Aorta (tissue), 5 donors: ENCODE data around the gene UGT1A6. TPM values are rescaled to one million over a fixed set of nuclear protein-coding genes. Genes with fewer than 3 reads are reported as not detected.

Experiments used
- ATAC-seq: fragments of 200-7000 bp; cut with Tn5 transposase; one replicate; pipeline ENCODE4 v1.9.1; 2022; ENCODE audit warnings: moderate library complexity; ENCODE audit not compliant: low FRiP score
- DNase-seq, 2 donors: peaks; one replicate each; pipeline ENCODE4 v3.0.0-alpha.2; 2020
- H3K27ac ChIP-seq, 2 donors: one replicate each; pipeline ENCODE4 v1.5.1; 2013; ENCODE audit warnings: low read length in 2 of 2, mild to moderate bottlenecking in 2 of 2, moderate library complexity in 2 of 2, control low read depth in 1 of 2, inconsistent platforms in 1 of 2, low read depth in 1 of 2
- H3K27me3 ChIP-seq, 2 donors: one replicate each; pipeline ENCODE4 v1.6.1; 2013; ENCODE audit warnings: control low read depth in 1 of 2, low read length in 1 of 2, mild to moderate bottlenecking in 1 of 2, moderate library complexity in 1 of 2; ENCODE audit not compliant: insufficient read depth in 2 of 2, control insufficient read depth in 1 of 2
- H3K36me3 ChIP-seq, 2 donors: one replicate each; pipeline ENCODE4 v1.6.1; 2013; ENCODE audit warnings: control low read depth in 1 of 2, low read length in 1 of 2, mild to moderate bottlenecking in 1 of 2; ENCODE audit not compliant: insufficient read depth in 2 of 2, control insufficient read depth in 1 of 2
- H3K4me1 ChIP-seq, 2 donors: one replicate each; pipeline ENCODE4 v1.6.1; 2013; ENCODE audit warnings: low read length in 2 of 2, control low read depth in 1 of 2, mild to moderate bottlenecking in 1 of 2, moderate library complexity in 1 of 2; ENCODE audit not compliant: insufficient read depth in 2 of 2, control insufficient read depth in 1 of 2
- H3K4me3 ChIP-seq, 2 donors: one replicate each; pipeline ENCODE4 v1.5.1; 2013; ENCODE audit warnings: low read length in 2 of 2, control low read depth in 1 of 2, mild to moderate bottlenecking in 1 of 2
- H3K9me3 ChIP-seq: one replicate; pipeline ENCODE4 v1.6.1; 2013; ENCODE audit warnings: mild to moderate bottlenecking, low read length; ENCODE audit not compliant: control insufficient read depth
- WGBS, 2 donors: extraction: QIAGEN DNeasy Blood & Tissue Kit; methylation state at CpG; one replicate each; pipeline ENCODE4 v1.1.7; 2013; 5-methylcytosine and 5-hydroxymethylcytosine counted together
- intact Hi-C, 2 donors: fragments of 100-400 bp; cut with DNase I; formaldehyde crosslinking; loops; one replicate each; pipeline versions ENCODE4 v1.14.2 to v1.15.0; 2022
- polyA plus RNA-seq, 2 donors: library from polyadenylated mRNA; stranded (reverse); fragments of 200-250 nt; gene quantifications; one replicate each; pipeline ENCODE4 v1.2.3, GENCODE V29; 2013
- total RNA-seq, 2 donors: library from RNA; stranded (reverse); fragmentation: NEBNext Ultra II Directional; extraction: Animal tissue kit (Norgen Biotek cat#: 25700); gene quantifications; one replicate each; pipeline ENCODE4 v1.2.1, GENCODE V29; 2021
- donor health status: healthy with polysubstance abuse.
- donor health status: Bipolar disorder and iron deficiency.
- donor health status: DM: no; HTN: no; CAD: no.
- donor health status: DM: no; HTN: no; CAD: no.
- donor health status: DM: yes; HTN: yes; CAD: no.

UGT1A6 gene
- total and polyA plus RNA-seq, 4 donors = 0.33 TPM; not detected in 3

DNA sequence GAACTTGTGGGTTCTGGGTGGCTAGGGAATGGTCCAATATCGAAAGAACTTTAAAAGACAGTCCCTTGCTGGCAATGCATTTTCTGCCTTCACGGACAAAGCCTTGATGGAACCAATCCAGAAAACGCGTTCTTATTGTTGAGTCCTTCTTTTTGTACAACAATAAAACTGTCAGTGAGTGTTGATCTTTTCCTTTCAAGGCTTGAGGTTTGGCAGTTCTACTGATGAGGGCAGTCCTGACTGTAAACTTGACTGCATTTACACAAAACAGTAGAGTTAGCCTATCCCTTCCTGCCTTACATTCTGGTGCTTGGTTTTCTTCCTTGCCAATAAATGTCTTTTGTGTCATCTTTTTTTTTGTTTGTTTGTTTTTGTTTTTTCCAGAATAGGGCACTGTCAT is 13.5 kb upstream of the UGT1A6 start:
- no peak overlapping the region for H3K27ac ChIP-seq
- 54 to 65% methylated on average over 4 of the region's 4 CpGs for WGBS, 2 donors
- no peak overlapping the region for H3K4me3 ChIP-seq
- DNase-seq (no peak), ATAC-seq (no peak)
- H3K36me3 ChIP-seq = no peaks in the 10 kb centered on the region
- no peaks in the 10 kb centered on the region for H3K27me3 ChIP-seq
- no peaks in the 10 kb centered on the region for H3K9me3 ChIP-seq
- intact Hi-C loops = no loop called here
- no peaks in the 10 kb centered on the region for H3K4me1 ChIP-seq

- ATAC-seq = no peak
- no peaks in the 10 kb centered on the region for H3K9me3 ChIP-seq
- intact Hi-C loops = no loop called here
Observed at GRCh38 chr2:233680361-233681045, 12.2 kb upstream of the UGT1A6 start.

DNA sequence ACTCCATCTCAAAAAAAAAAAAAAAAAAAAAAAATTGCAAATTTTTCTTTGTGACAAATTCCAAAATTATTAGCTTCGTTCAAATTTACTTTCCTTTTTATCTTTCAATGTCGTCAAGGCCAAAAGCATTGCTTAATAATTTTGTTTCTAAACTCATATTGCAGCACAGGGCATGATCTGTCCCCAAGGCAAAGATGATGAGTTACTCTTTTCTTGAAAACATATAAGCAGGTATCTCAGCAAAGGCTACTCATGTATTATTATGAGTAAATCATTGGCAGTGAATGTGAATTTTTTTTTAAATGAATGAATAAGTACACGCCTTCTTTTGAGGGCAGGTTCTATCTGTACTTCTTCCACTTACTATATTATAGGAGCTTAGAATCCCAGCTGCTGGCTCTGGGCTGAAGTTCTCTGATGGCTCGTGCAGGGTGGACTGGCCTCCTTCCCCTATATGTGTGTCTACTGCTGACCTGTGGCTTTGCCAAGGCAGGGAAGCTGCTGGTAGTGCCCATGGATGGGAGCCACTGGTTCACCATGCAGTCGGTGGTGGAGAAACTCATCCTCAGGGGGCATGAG is 11.1 kb upstream of the UGT1A6 start, which contains the start of gene UGT1A7:
Gene UGT1A7, plus strand, starts transcription at position 381 of the 579 bp plus-strand sequence. Its CDS starts 37 bp downstream, at position 418.
- DNase-seq (no peak), ATAC-seq (no peak)
- H3K9me3 ChIP-seq = no peaks in the 10 kb centered on the region
- 74 to 76% methylated on average over 5 of the region's 5 CpGs for WGBS, 2 donors
- no peak within 1 kb of the TSS for H3K27ac ChIP-seq
- no peak within 1 kb of the TSS for H3K4me3 ChIP-seq
- H3K27me3 ChIP-seq = no peaks in the 10 kb centered on the region
- no peaks in the 10 kb centered on the region for H3K36me3 ChIP-seq
- intact Hi-C loops = no loop called here
- H3K4me1 ChIP-seq = no peaks in the 10 kb centered on the region

More at GRCh38 chr2:233680361-233681045, 12.2 kb upstream of the UGT1A6 start:
- Histone ChIP-seq H3K4me1 (no peaks in the 10 kb centered on the region), H3K36me3 (no peaks in the 10 kb centered on the region), H3K27me3 (no peaks in the 10 kb centered on the region), H3K4me3 (no peak overlapping the region), H3K27ac (no peak overlapping the region)
- no peak for DNase-seq
- WGBS, 2 donors = 80 to 87% methylated on average over 4 of the region's 4 CpGs

DNA sequence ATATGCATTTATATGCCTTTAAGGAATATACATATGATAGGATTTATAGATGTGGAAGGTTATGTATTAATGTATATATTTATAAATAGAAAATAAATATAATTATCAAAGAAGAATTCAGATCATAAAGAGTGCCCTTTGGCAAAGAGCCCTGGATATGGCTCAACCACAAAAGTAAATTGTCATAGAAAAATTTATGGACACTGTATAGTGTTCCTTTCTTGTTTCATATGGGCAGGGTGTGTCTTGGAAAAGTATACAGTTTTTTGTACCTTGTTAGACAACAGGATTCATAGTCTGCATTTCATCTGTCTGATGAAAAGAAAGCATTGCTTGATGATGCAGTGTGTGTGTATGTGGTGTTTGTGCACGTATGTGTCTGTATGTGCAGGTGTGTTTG is 8.1 kb upstream of the UGT1A6 start:
- intact Hi-C loops = no loop called here
- ATAC-seq (no peak), DNase-seq (no peak)
- Histone ChIP-seq H3K36me3 (no peaks in the 10 kb centered on the region), H3K27ac (no peak overlapping the region), H3K9me3 (no peaks in the 10 kb centered on the region), H3K27me3 (no peaks in the 10 kb centered on the region), H3K4me3 (no peak overlapping the region), H3K4me1 (no peaks in the 10 kb centered on the region)
- 80 to 93% methylated on average over 1 of the region's 1 CpG for WGBS, 2 donors

DNA sequence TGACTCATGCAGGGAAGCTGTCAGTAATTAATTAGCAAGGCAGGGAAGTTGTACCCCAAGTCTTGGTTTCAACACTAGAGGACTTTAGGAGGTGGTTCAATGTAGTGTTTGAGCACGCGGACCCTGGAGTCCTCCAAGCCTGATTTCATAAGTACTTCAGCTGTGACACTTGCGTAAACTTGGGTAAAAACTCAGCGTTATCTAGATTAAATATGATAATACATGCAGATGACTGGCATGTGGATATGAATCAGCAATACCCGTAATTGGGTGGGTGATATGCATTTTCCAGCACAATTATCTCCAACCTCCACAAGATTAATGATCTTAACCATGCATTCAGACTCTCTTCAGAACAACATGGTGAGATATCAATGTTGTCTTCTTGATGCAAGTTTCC is 5.8 kb upstream of the UGT1A6 start:
- Histone ChIP-seq H3K4me1 (no peaks in the 10 kb centered on the region), H3K27ac (no peak overlapping the region), H3K36me3 (no peaks in the 10 kb centered on the region), H3K27me3 (no peaks in the 10 kb centered on the region), H3K9me3 (no peaks in the 10 kb centered on the region), H3K4me3 (no peak overlapping the region)
- intact Hi-C loops = no loop called here
- ATAC-seq (no peak), DNase-seq (no peak)
- WGBS, 2 donors = 80 to 92% methylated on average over 5 of the region's 5 CpGs

DNA sequence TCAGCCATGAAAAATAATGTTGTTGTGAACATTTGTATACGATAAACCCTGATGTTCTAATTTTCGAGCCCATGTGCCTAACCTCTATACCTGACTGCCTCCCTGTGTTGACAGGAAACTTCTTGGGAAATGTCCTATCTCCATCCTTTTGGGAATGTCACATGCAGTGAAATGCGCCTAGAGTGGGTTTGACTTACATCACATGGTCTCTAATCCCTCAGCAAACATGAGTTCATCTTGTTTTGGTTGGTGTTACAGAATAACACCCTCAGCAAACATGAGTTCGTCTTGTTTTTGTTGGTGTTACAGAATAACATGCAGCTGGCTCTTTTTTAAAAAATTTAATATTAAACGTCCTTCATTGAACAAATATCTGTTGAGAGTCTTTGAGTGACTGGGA is 4.3 kb upstream of the UGT1A6 start:
- no peak for ATAC-seq
- Histone ChIP-seq H3K27me3 (no peaks in the 10 kb centered on the region), H3K36me3 (no peaks in the 10 kb centered on the region), H3K4me1 (no peaks in the 10 kb centered on the region), H3K4me3 (no peak overlapping the region), H3K9me3 (no peaks in the 10 kb centered on the region), H3K27ac (no peak overlapping the region)
- intact Hi-C loops = no loop called here
- no peak for DNase-seq
- 83 to 84% methylated on average over 5 of the region's 5 CpGs for WGBS, 2 donors

DNA sequence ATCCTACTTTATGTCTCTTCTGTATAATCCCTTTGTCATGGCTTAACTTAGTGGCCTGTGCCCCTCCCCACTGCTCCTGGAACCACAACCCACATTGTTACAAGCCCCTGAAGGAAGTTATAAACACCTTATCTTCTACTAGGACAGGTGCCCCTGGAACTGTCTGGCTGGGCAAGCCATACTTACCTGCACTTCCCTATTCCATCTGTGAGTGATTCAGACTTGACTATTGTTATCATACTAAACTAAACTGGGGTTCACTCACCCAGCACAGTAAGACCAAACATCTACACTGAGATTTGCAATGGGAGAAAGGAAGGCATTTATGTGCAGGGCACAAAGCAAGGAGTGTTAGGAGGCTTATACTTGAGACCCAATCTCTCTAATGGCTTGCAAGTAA is 3.7 kb upstream of the UGT1A6 start:
- Histone ChIP-seq H3K4me3 (no peak overlapping the region), H3K36me3 (no peaks in the 10 kb centered on the region), H3K27me3 (no peaks in the 10 kb centered on the region), H3K4me1 (no peaks in the 10 kb centered on the region), H3K9me3 (no peaks in the 10 kb centered on the region), H3K27ac (no peak overlapping the region)
- DNase-seq = no peak
- no peak for ATAC-seq
- intact Hi-C loops = no loop called here

GRCh38 chr2:233689501-233689900 is 3.2 kb upstream of the UGT1A6 start:
- intact Hi-C loops = no loop called here
- Histone ChIP-seq H3K9me3 (no peaks in the 10 kb centered on the region), H3K27ac (no peak overlapping the region), H3K36me3 (no peaks in the 10 kb centered on the region), H3K4me1 (no peaks in the 10 kb centered on the region), H3K27me3 (no peaks in the 10 kb centered on the region), H3K4me3 (no peak overlapping the region)
- ATAC-seq = no peak
- DNase-seq = no peak
- 3 to 7% methylated on average over 3 of the region's 3 CpGs for WGBS, 2 donors

DNA sequence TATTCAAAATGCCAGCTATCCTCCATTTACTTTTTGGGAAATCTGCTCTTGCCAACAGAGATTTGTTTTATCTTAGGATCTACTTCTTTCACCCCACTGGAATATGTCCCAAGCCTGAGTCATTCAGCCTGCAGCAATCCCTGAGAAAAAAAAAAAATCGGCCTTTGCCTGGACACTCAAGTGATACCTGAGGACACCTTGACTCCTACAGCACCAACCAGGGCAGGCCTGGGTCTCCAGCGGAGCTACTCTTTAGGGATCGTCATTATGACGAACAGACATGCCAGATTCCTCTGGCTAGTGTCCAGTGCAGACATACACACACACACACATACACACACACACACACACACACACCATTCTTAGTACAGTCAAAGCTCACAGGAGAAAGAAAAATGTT is 2.2 kb upstream of the UGT1A6 start:
- 47 to 51% methylated on average over 4 of the region's 4 CpGs for WGBS, 2 donors

More for the DNA sequence above, 2.2 kb upstream of the UGT1A6 start:
- ATAC-seq (no peak), DNase-seq (no peak)
- H3K4me1 ChIP-seq = no peaks in the 10 kb centered on the region
- no peaks in the 10 kb centered on the region for H3K9me3 ChIP-seq
- no peaks in the 10 kb centered on the region for H3K27me3 ChIP-seq
- intact Hi-C loops = no loop called here
- no peak overlapping the region for H3K4me3 ChIP-seq
- no peaks in the 10 kb centered on the region for H3K36me3 ChIP-seq
- no peak overlapping the region for H3K27ac ChIP-seq
